GM21717 (cell line): ENCODE results near the gene HIPK2.
"Not testable (repeated sequence)": the region's sequence is repeated elsewhere in the genome, so short reads cannot be mapped to it uniquely, and the experiment has no call there.

ENCODE experiments used
- ATAC-seq: cut with Tn5 transposase; IDR thresholded peaks from one replicate; pipeline ENCODE4 v1.9.1; 2021; ENCODE audit warnings: mild to moderate bottlenecking, moderate library complexity; ENCODE audit not compliant: unreplicated experiment

Gene HIPK2

GRCh38 chr7:139557857-139558581 is 219.8 kb downstream of the HIPK2 start:
- no peak for ATAC-seq

GRCh38 chr7:139553991-139554700 is 223.7 kb downstream of the HIPK2 start:
- ATAC-seq = not testable (repeated sequence)

- ATAC-seq = no peak
These were observed 229.3 kb downstream of the HIPK2 start for GRCh38 chr7:139548302-139549028.

GRCh38 chr7:139544645-139545044 is 233.2 kb downstream of the HIPK2 start:
- no peak for ATAC-seq

DNA sequence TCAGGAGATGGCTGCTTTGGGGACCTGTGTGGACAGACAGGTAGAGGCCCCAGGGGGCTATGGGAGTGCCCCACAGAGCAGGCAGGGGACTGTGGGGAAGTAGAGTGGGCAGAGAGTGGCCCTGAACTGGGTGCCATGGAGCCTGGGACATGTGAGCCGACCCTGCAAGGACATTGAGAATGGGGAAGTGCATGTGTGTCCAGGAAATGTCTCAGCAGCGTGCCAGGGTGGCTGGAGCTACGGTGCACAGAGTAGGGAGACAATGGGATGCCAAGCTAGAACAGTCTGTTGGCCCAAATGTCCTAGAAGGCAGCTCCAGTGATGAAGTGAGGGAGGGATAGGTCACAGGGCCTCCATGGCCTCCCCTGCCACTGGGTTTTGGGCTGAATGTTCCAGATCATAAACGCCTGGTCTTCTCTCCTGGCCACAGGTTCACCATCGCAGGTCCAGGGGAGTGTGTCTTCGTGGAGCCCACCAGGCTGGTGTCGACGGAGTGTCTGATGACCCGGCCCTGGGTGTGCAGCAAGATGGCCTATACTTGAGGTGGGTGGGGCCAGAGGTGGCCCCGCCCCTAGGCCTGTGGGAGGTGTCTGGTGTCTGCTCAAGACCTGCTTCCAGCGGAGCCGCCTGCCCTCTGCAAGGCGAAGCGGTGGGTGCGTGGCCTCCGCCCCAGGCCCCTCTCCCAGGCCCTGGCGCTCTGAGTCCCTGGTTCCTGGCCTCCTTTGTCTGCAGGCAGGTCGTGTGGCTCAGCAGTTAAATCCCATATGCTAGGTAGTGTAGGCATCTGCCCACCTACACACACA is 233.8 kb downstream of the HIPK2 start:
- no peak for ATAC-seq

GRCh38 chr7:139542308-139543151 is 235.3 kb downstream of the HIPK2 start:
- no peak for ATAC-seq

- ATAC-seq = no peak
These were observed 236.0 kb downstream of the HIPK2 start for GRCh38 chr7:139541600-139542307.

GRCh38 chr7:139540203-139540602 is 237.6 kb downstream of the HIPK2 start:
- no peak for ATAC-seq

DNA sequence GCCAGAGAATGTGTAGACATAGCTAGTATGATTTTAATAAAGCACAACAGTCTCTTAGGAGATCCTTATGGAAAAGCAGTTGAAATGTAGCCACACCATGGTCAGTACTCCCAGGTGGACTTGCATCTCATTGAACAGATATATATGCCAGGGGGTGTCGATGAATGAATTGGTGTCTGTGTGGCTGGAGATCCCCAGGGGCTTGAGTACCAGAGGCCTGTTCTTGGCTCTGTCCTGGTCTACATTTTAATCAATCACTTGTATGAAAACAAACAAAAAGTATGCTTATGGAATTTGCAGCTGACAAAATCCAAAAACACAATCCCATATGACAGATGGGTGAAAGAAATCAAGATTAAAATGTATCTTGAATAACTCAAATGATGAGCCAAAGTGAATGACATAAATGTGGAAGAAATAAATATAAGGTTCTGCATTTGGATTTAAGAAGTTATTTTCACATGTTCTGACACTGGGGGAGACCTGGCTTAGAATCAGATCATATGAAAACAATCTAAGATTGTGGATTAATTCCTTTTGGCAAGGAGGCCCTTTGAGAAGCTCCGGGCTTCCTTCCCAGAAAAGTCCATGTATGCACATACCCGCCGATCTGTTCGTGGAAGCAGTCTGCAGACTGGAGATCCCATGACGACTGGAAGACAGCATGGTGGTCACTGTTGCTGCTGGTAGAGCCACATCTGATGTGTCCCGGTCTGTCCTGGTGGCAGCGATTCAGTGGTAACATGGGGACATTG is 238.7 kb downstream of the HIPK2 start:
- no peak for ATAC-seq

DNA sequence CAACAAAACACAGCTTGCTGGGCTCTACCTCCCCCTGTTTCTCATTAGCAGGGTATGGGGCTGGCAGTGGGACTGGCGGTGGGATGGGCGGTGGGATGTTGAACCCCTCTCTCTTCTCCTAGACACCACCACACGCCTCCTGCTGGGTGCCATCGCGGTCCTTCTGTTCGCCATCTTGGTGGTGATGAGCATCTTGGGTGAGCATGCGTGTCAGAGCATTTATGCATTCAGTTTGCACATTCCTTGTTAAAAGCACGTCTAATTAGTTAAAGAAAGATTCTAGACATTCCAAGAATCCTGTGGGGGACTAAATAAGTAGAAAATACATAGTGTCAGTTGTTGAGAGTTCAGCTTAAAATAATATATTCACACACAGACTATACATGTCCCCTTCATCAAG is 241.6 kb downstream of the HIPK2 start:
- ATAC-seq = no peak

DNA sequence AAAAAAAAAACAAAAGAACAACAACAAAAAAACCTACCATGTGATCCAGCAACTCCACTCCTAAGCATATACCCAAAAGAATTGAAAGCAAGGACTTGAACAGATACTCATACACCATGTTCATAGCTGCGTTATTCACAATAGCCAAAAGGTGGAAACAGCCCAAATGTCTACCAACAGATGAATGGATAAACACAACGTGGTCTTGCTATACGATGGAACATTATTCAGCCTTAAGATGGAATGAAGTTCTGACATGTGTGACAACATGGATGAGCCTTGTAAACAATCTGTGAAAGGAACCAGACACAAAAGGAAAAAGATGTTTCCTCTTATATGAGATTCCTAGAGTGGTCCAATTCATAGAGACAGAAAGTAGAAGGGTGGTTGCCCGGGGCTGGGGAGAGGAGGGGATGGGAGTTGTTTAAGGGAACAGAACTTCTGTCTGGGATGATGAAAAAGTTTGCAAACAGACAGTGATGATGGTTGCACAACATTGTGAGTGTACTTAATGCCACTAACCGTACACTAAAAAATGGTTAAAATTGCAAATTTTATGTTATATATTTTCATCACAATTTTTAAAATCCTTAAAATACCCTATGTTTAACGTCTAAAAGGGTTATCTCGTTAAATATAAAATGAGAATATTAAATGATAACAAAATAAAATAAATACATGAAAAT is 242.7 kb downstream of the HIPK2 start:
- no peak for ATAC-seq

GRCh38 chr7:139534096-139534495 is 243.7 kb downstream of the HIPK2 start:
- ATAC-seq = no peak

DNA sequence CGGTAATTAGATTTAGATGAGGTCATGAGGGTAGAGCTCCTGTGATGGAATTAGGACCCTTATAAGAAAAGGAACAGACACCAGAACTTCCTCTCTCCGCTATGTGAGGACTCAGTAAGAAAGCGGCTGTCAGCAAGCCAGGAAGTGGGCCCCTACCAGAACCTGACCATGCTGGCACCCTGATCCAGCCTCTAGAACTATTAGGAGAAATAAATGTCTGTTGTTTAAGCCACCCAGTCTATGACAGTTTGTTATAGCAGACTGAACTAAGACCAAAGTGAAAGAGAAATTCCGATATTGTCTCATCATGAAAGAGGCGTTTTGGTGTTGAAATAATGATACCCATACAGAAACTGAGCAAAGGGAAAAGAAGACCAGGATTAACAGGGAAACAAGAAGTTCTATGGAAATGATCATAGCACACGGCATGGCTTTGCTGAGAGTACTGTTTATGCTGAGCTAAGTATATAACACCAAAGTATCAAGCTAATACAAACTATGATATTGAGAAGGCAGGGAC is 245.1 kb downstream of the HIPK2 start:
- no peak for ATAC-seq

DNA sequence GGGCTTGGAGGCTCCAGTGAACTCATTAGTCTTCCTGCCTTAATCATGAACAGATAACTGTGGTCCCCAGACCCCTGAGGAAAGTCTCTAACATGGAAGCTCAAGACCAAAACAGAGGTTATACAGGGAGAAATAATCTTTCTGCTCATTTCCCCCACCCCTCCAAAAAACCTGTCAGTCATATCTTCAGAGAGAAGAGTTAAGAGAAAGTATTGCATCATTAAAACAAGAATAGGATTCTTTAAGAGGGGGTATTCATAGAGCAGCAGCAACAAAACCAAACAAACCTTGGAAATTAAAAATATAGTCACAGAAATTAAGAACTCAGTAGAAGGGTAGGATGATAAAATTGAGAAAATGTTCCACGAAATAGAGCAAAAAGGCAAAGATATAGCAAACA is 246.7 kb downstream of the HIPK2 start:
- no peak for ATAC-seq

- no peak for ATAC-seq
These were observed 250.9 kb downstream of the HIPK2 start for GRCh38 chr7:139526578-139527544.

- no peak for ATAC-seq
These were observed 252.0 kb downstream of the HIPK2 start for GRCh38 chr7:139525750-139526149.

GRCh38 chr7:139525239-139525638 is 252.6 kb downstream of the HIPK2 start:
- ATAC-seq = no peak
